ENCODE data around the gene DOK7.
A peak's percentile ranks its signal among the peaks of the same experiment; 100 is the strongest.

The DOK7 gene

GRCh38 chr4:3416270-3416669 is 46.8 kb upstream of the DOK7 start:
- Histone ChIP-seq H3K4me3 (ENCODE audit: severe bottlenecking) (no peak overlapping the region), H3K27ac (ENCODE audit: poor library complexity, severe bottlenecking) (no peak overlapping the region), H3K4me1 (ENCODE audit: insufficient read depth, poor library complexity, severe bottlenecking) (no peaks in the 10 kb centered on the region), H3K9me3 (ENCODE audit: severe bottlenecking) (no peaks in the 10 kb centered on the region), H3K27me3 (ENCODE audit: insufficient read depth, poor library complexity, severe bottlenecking) (no peaks in the 10 kb centered on the region), H3K36me3 (ENCODE audit: low read depth) (peaks cover 35% of the 10 kb centered on the region)
- ATAC-seq (ENCODE audit: low read depth) (no peak), DNase-seq (ENCODE audit: low spot score) (peak; percentile 15)
- TF ChIP-seq CTCF (IDR thresholded peaks at IDR 0.05; ENCODE audit: poor library complexity, severe bottlenecking): no peak

GRCh38 chr4:3416821-3417221 is 46.3 kb upstream of the DOK7 start:
- Histone ChIP-seq H3K4me1 (ENCODE audit: insufficient read depth, poor library complexity, severe bottlenecking) (no peaks in the 10 kb centered on the region), H3K27ac (ENCODE audit: poor library complexity, severe bottlenecking) (no peak overlapping the region), H3K36me3 (ENCODE audit: low read depth) (peaks cover 36% of the 10 kb centered on the region), H3K27me3 (ENCODE audit: insufficient read depth, poor library complexity, severe bottlenecking) (no peaks in the 10 kb centered on the region), H3K4me3 (ENCODE audit: severe bottlenecking) (no peak overlapping the region), H3K9me3 (ENCODE audit: severe bottlenecking) (no peaks in the 10 kb centered on the region)
- no peak for TF ChIP-seq CTCF (IDR thresholded peaks at IDR 0.05; ENCODE audit: poor library complexity, severe bottlenecking)
- DNase-seq (ENCODE audit: low spot score) (peak; percentile 68), ATAC-seq (ENCODE audit: low read depth) (no peak)

- H3K36me3 ChIP-seq (ENCODE audit: low read depth): peaks cover 36% of the 10 kb centered on the region
- ATAC-seq (ENCODE audit: low read depth) (no peak), DNase-seq (ENCODE audit: low spot score) (peak; percentile 48)
- no peak overlapping the region for H3K27ac ChIP-seq (ENCODE audit: poor library complexity, severe bottlenecking)
- no peak overlapping the region for H3K4me3 ChIP-seq (ENCODE audit: severe bottlenecking)
- H3K9me3 ChIP-seq (ENCODE audit: severe bottlenecking): no peaks in the 10 kb centered on the region
- TF ChIP-seq CTCF (IDR thresholded peaks at IDR 0.05; ENCODE audit: poor library complexity, severe bottlenecking): no peak
- H3K4me1 ChIP-seq (ENCODE audit: insufficient read depth, poor library complexity, severe bottlenecking): no peaks in the 10 kb centered on the region
- H3K27me3 ChIP-seq (ENCODE audit: insufficient read depth, poor library complexity, severe bottlenecking): no peaks in the 10 kb centered on the region
Measured at GRCh38 chr4:3417448-3417847, 45.7 kb upstream of the DOK7 start.

GRCh38 chr4:3418029-3418762 is 44.9 kb upstream of the DOK7 start:
- no peaks in the 10 kb centered on the region for H3K27me3 ChIP-seq (ENCODE audit: insufficient read depth, poor library complexity, severe bottlenecking)
- H3K27ac ChIP-seq (ENCODE audit: poor library complexity, severe bottlenecking): no peak overlapping the region
- DNase-seq (ENCODE audit: low spot score) (peak; percentile 38), ATAC-seq (ENCODE audit: low read depth) (peak; percentile 26; the same call in 1 of the 3 replicates)
- H3K36me3 ChIP-seq (ENCODE audit: low read depth): peaks cover 36% of the 10 kb centered on the region
- H3K9me3 ChIP-seq (ENCODE audit: severe bottlenecking): no peaks in the 10 kb centered on the region
- peak; percentile 17 for TF ChIP-seq CTCF (IDR thresholded peaks at IDR 0.05; ENCODE audit: poor library complexity, severe bottlenecking)
- H3K4me1 ChIP-seq (ENCODE audit: insufficient read depth, poor library complexity, severe bottlenecking): no peaks in the 10 kb centered on the region
- no peak overlapping the region for H3K4me3 ChIP-seq (ENCODE audit: severe bottlenecking)

Measured in RWPE2 (cell line).